Stimulated activated CD8-positive, alpha-beta memory T cell treated with anti-CD3 and anti-CD28 coated beads, Interleukin-4, amount 100 ng/mL, for 4 hours (primary cell): ENCODE data around the gene HOXA3.

Experiments used
- DNase-seq, 2 donors: peaks; one replicate each; pipeline ENCODE4 v3.0.0-alpha.2; 2020; ENCODE audit warnings: low read depth in 2 of 2, low spot score in 1 of 2

The HOXA3 gene

GRCh38 chr7:27106181-27106900, 46.0 kb downstream of the HOXA3 start:
- no peak for DNase-seq

GRCh38 chr7:27105301-27106031, 46.9 kb downstream of the HOXA3 start:
- DNase-seq = no peak

GRCh38 chr7:27104341-27105058, 47.9 kb downstream of the HOXA3 start:
- no peak for DNase-seq

- DNase-seq = no peak
These were observed 48.7 kb downstream of the HOXA3 start for GRCh38 chr7:27103489-27104226.

GRCh38 chr7:27102581-27103442, 49.6 kb downstream of the HOXA3 start, which contains the start of gene HOXA2:
Gene HOXA2 (minus strand): TSS chr7:27102683. CDS start chr7:27102500, 183 bp downstream.
- no peak for DNase-seq

- no peak for DNase-seq
These were observed 50.3 kb downstream of the HOXA3 start for GRCh38 chr7:27101957-27102580.

- no peak for DNase-seq
These were observed 51.0 kb downstream of the HOXA3 start for GRCh38 chr7:27101171-27101956.

GRCh38 chr7:27100694-27101170, 51.7 kb downstream of the HOXA3 start:
- no peak for DNase-seq

GRCh38 chr7:27099453-27100370, 52.7 kb downstream of the HOXA3 start:
- no peak for DNase-seq

GRCh38 chr7:27098578-27099451, 53.6 kb downstream of the HOXA3 start:
- no peak for DNase-seq

- no peak for DNase-seq
These were observed 54.5 kb downstream of the HOXA3 start for GRCh38 chr7:27097686-27098577.

GRCh38 chr7:27096768-27097514, 55.4 kb downstream of the HOXA3 start:
- no peak for DNase-seq

GRCh38 chr7:27095897-27096767, 56.3 kb downstream of the HOXA3 start, which contains the start of gene HOXA1:
Gene HOXA1 (minus strand): TSS chr7:27096000. CDS start chr7:27095912, 88 bp downstream.
- DNase-seq = peak; percentile 50 to 63
